Endothelial cell of umbilical vein (primary cell): Measurements from ENCODE around the gene PRLR. TPM values are rescaled to one million over a fixed set of nuclear protein-coding genes. Genes with fewer than 3 reads are reported as not detected.
"Not testable (repeated sequence)": the region's sequence is repeated elsewhere in the genome, so short reads cannot be mapped to it uniquely, and the experiment has no call there.

Experiments used
- BruUV-seq: library from RNA; stranded (reverse); fragments of 400-500 nt; replicated peaks from 2 replicates; lab custom pipeline; 2021; lab: Mats Ljungman, UMichigan
- CTCF ChIA-PET: fragments of 300-600, 350-600 bp; sonication (Branson Sonifier 250); formaldehyde crosslinking; loops from one replicate; lab custom pipeline; 2021; ENCODE audit warnings: antibody characterized with exemption, inconsistent platforms; lab: Charles Lee
- POLR2A ChIA-PET: fragments of 300-600, 350-600 bp; sonication (Branson Sonifier 250); formaldehyde crosslinking; loops from one replicate; lab custom pipeline; 2021; ENCODE audit warnings: antibody characterized with exemption, inconsistent platforms; lab: Charles Lee
- DNase-seq: peaks from one replicate; pipeline ENCODE4 v3.0.0-alpha.2; 2011; ENCODE audit warnings: low read depth, low spot score
- FAIRE-seq: peaks from 2 replicates; lab custom pipeline; 2011; peaks lifted over from hg19 to GRCh38; lab: Jason Lieb, UNC
- H2AFZ ChIP-seq: 2 replicates; pipeline ENCODE4 v1.6.0; 2012; ENCODE audit warnings: low read depth, low read length, control low read depth, inconsistent platforms
- H3K27ac ChIP-seq: 2 replicates; pipeline ENCODE4 v1.5.1; 2011; ENCODE audit warnings: low read depth, mild to moderate bottlenecking, control low read depth, low read length, moderate library complexity; ENCODE audit not compliant: insufficient read depth
- H3K27me3 ChIP-seq, 2 experiments: 2 replicates each; pipeline versions ENCODE4 v1.6.0 to v1.6.1; 2011; ENCODE audit warnings: low read length in 2 of 2, mixed read lengths in 1 of 2; ENCODE audit not compliant: control insufficient read depth in 2 of 2, insufficient read depth in 2 of 2
- H3K36me3 ChIP-seq, 2 experiments: 2 replicates in 1 of 2; 3 replicates in 1 of 2; pipeline ENCODE4 v1.5.1; 2011; ENCODE audit warnings: low read length in 2 of 2, mild to moderate bottlenecking in 1 of 2, moderate library complexity in 1 of 2; ENCODE audit not compliant: control insufficient read depth in 2 of 2, insufficient read depth in 2 of 2; ENCODE audit errors: extremely low read depth in 1 of 2
- H3K4me1 ChIP-seq: 3 replicates; pipeline ENCODE4 v1.5.1; 2011; ENCODE audit warnings: mild to moderate bottlenecking, low read length; ENCODE audit not compliant: control insufficient read depth, insufficient read depth; ENCODE audit errors: extremely low read depth
- H3K4me2 ChIP-seq: 2 replicates; pipeline ENCODE4 v1.6.1; 2011; ENCODE audit warnings: low read length, control low read depth, mixed read lengths; ENCODE audit not compliant: insufficient read depth
- H3K4me3 ChIP-seq, 3 experiments: fragments of 200-600 bp in 1 of 3; sonication (generic), shearing (Covaris generic) in 1 of 3; replicated peaks in 1 of 3; 2 replicates each; pipeline ENCODE4 v1.5.1; 2011 to 2016; ENCODE audit warnings: control low read depth in 3 of 3, low read length in 3 of 3, mild to moderate bottlenecking in 2 of 3, inconsistent platforms in 1 of 3, low read depth in 1 of 3, moderate library complexity in 1 of 3; ENCODE audit not compliant: insufficient read depth in 1 of 3
- H3K79me2 ChIP-seq: 2 replicates; pipeline ENCODE4 v1.6.0; 2012; ENCODE audit warnings: low read length, inconsistent platforms; ENCODE audit not compliant: control insufficient read depth, insufficient read depth
- H3K9ac ChIP-seq: replicated peaks from 2 replicates; pipeline ENCODE3; 2011; ENCODE audit warnings: low read length, control low read depth; ENCODE audit not compliant: insufficient read depth; ENCODE audit errors: extremely low read depth
- H3K9me1 ChIP-seq: replicated peaks from 3 replicates; pipeline ENCODE4 v1.6.0; 2011; ENCODE audit warnings: mild to moderate bottlenecking, low read length; ENCODE audit not compliant: control insufficient read depth, insufficient read depth; ENCODE audit errors: extremely low read depth
- H3K9me3 ChIP-seq: replicated peaks from 2 replicates; pipeline ENCODE4 v1.5.1; 2012; ENCODE audit warnings: low read length, inconsistent platforms; ENCODE audit not compliant: control insufficient read depth, insufficient read depth
- H4K20me1 ChIP-seq: replicated peaks from 2 replicates; pipeline ENCODE3; 2011; ENCODE audit warnings: mild to moderate bottlenecking, low read length; ENCODE audit not compliant: control insufficient read depth, insufficient read depth; ENCODE audit errors: extremely low read depth
- CTCF ChIP-seq, 2 donors: IDR thresholded peaks; 1 replicate in 1 of 2; 2 replicates in 1 of 2; pipeline ENCODE4 v1.5.1; 2011; ENCODE audit warnings: low read length in 2 of 2, mild to moderate bottlenecking in 2 of 2, moderate library complexity in 2 of 2, control low read depth in 1 of 2, inconsistent platforms in 1 of 2, low read depth in 1 of 2; ENCODE audit not compliant: insufficient read depth in 1 of 2; ENCODE audit errors: extremely low read depth in 1 of 2
- EZH2 ChIP-seq: IDR thresholded peaks from 2 replicates; pipeline ENCODE4 v1.6.1; 2012; ENCODE audit warnings: borderline replicate concordance, low read depth, mild to moderate bottlenecking, moderate library complexity, low read length, inconsistent platforms; ENCODE audit not compliant: severe bottlenecking
- FOS ChIP-seq: IDR thresholded peaks from 2 replicates; pipeline ENCODE4 v1.6.1; 2011; ENCODE audit warnings: mild to moderate bottlenecking, low read length, moderate library complexity, borderline replicate concordance; ENCODE audit not compliant: insufficient read depth
- GATA2 ChIP-seq: IDR thresholded peaks from 2 replicates; pipeline ENCODE4 v1.7.0; 2011; ENCODE audit warnings: low read depth, mild to moderate bottlenecking, moderate library complexity, mixed read lengths, low read length; ENCODE audit not compliant: insufficient read length, insufficient read depth
- JUN ChIP-seq: IDR thresholded peaks from 2 replicates; pipeline ENCODE4 v1.6.1; 2011; ENCODE audit warnings: borderline replicate concordance, low read depth; ENCODE audit not compliant: insufficient read length, insufficient read depth
- MAX ChIP-seq: IDR thresholded peaks from 2 replicates; pipeline ENCODE4 v1.6.1; 2011; ENCODE audit not compliant: insufficient read depth, insufficient read length
- MYC ChIP-seq: IDR thresholded peaks from one replicate; pipeline ENCODE4 v1.6.1; 2011; ENCODE audit warnings: mild to moderate bottlenecking, low read depth, low read length
- POLR2A ChIP-seq: IDR thresholded peaks from 2 replicates; pipeline ENCODE4 v1.6.1; 2012; ENCODE audit warnings: low read depth, mild to moderate bottlenecking, control low read depth, low read length
- POLR2AphosphoS5 ChIP-seq: IDR thresholded peaks from 2 replicates; pipeline ENCODE4 v1.6.1; 2012; ENCODE audit warnings: low read depth, mild to moderate bottlenecking, control low read depth, low read length, moderate library complexity; ENCODE audit not compliant: insufficient read depth
- dilution Hi-C: fragments of 300-500 bp; cut with MboI; formaldehyde crosslinking; loops from one replicate; pipeline ENCODE4 v1.15.0; 2019; ENCODE audit warnings: low sequenced_read_pairs; ENCODE audit not compliant: extremely low pct_ligation_motif_present
- intact Hi-C: fragments of 100-400 bp; cut with micrococcal nuclease; formaldehyde crosslinking; loops from one replicate; pipeline ENCODE4 v1.10.0; 2022
- polyA plus RNA-seq, 4 experiments: library from polyadenylated mRNA; depleted of rRNA in 3 of 4; stranded (reverse) in 3 of 4; unstranded in 1 of 4; fragments of >200 nt; gene quantifications; 2 replicates each; pipeline versions ENCODE4 v1.2.1 to v1.2.3, GENCODE V29; 2011 to 2012; ENCODE audit warnings: missing spikeins in 1 of 4
- total RNA-seq: library from RNA; stranded (reverse); gene quantifications from 2 replicates; pipeline ENCODE4 v1.2.3, GENCODE V29; 2021

Gene PRLR
- total and polyA plus RNA-seq, 2 donors (not counting 3 experiments of a cell fraction or from before 2014, with no cell fraction given), result not detected

DNA sequence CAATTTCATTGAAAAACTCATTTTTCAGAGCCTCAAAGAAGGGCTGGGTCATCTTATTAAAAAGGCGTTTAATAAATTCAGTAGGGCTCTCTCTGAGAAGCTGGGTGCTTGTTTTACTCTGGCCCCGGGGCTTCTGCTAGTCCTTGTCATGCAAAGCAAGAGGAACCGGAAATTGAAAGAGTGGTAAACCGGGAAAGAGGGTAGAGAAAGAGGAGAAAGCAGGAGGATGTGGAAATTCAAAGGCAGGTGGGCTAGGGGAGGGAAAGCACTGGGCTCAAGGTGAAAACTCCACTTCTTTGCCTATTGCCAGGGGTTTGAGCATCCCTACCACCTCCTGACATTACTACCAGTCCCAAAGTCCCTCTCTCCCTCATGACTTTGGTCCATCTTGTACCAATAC, 118.0 kb downstream of the PRLR start:
- H3K9me1 ChIP-seq, result no peaks in the 10 kb centered on the region
- no peaks in the 10 kb centered on the region for H4K20me1 ChIP-seq
- intact Hi-C loops, result no loop called here
- no peak overlapping the region for H3K4me3 ChIP-seq
- DNase-seq (no peak), FAIRE-seq (no peak)
- H3K27me3 ChIP-seq, result no peaks in the 10 kb centered on the region
- no TSS peak for BruUV-seq
- H2AFZ ChIP-seq, result no peak overlapping the region
- H3K79me2 ChIP-seq, result no peaks in the 10 kb centered on the region
- TF ChIP-seq MAX (no peak), POLR2AphosphoS5 (no peak), CTCF (IDR thresholded peaks at IDR 0.05; ENCODE audit: extremely low read depth in 1 of 2, insufficient read depth in 1 of 2, low read depth in 1 of 2, low read length in 2 of 2) (no peak), GATA2 (no peak), MYC (no peak), JUN (no peak), POLR2A (no peak), EZH2 (no peak), FOS (no peak)
- no peak overlapping the region for H3K9ac ChIP-seq
- CTCF ChIA-PET, result no interaction called here
- H3K4me2 ChIP-seq, result no peak overlapping the region
- no peaks in the 10 kb centered on the region for H3K4me1 ChIP-seq
- H3K36me3 ChIP-seq, result no peaks in the 10 kb centered on the region
- POLR2A ChIA-PET, result no interaction called here
- dilution Hi-C loops, result no loop called here
- no peak overlapping the region for H3K27ac ChIP-seq
- no peaks in the 10 kb centered on the region for H3K9me3 ChIP-seq

DNA sequence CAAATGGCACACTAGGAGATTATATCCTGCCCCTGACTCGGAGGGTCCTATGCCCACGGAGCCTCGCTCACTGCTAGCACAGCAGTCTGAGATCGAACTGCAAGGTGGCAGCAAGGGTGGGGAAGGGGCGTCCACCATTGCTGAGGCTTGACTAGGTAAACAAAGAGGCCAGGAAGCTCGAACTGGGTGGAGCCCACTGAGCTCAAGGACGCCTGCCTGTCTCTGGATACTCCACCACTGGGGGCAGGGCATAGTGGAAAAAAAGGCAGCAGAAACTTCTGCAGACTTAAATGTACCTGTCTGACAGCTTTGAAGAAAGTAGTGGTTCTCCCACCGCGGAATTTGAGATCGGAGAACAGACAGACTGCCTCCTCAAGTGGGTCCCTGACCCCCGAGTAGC, 125.7 kb downstream of the PRLR start:
- H3K9ac ChIP-seq, DNase-seq, H3K4me1 ChIP-seq, H3K9me1 ChIP-seq, H3K4me2 ChIP-seq, dilution Hi-C loops, H2AFZ ChIP-seq, CTCF ChIA-PET, intact Hi-C loops, H3K4me3 ChIP-seq, H3K9me3 ChIP-seq, FAIRE-seq, BruUV-seq, H4K20me1 ChIP-seq, H3K36me3 ChIP-seq, POLR2A ChIA-PET, H3K79me2 ChIP-seq, H3K27ac ChIP-seq, H3K27me3 ChIP-seq: not testable (repeated sequence)
